NCI-H446 treated with DMSO at 0.1 percent for 48 hours (cell line): ENCODE results near the gene MEGF11.

Experiments
- DNase-seq: peaks from one replicate; lab custom pipeline; 2025; lab: John Stamatoyannopoulos, UW

Gene MEGF11

GRCh38 chr15:66170042-66170441 is 83.5 kb downstream of the MEGF11 start:
- DNase-seq: no peak

GRCh38 chr15:66169625-66170024 is 83.9 kb downstream of the MEGF11 start:
- DNase-seq: no peak

- peak; percentile 18 for DNase-seq
Observed at GRCh38 chr15:66169023-66169422, 84.5 kb downstream of the MEGF11 start.

- no peak for DNase-seq
Observed at GRCh38 chr15:66167854-66168253, 85.7 kb downstream of the MEGF11 start.

- DNase-seq: no peak
Observed at GRCh38 chr15:66165856-66166255, 87.7 kb downstream of the MEGF11 start.

GRCh38 chr15:66164788-66165187 is 88.8 kb downstream of the MEGF11 start:
- DNase-seq: no peak

- DNase-seq: no peak
Observed at GRCh38 chr15:66163553-66163952, 90.0 kb downstream of the MEGF11 start.

GRCh38 chr15:66162286-66162685 is 91.3 kb downstream of the MEGF11 start:
- DNase-seq: no peak

GRCh38 chr15:66161575-66162118 is 91.9 kb downstream of the MEGF11 start:
- no peak for DNase-seq

GRCh38 chr15:66161108-66161507 is 92.4 kb downstream of the MEGF11 start:
- no peak for DNase-seq

- DNase-seq: no peak
Observed at GRCh38 chr15:66157507-66157906, 96.0 kb downstream of the MEGF11 start.

- DNase-seq: no peak
Observed at GRCh38 chr15:66156310-66156975, 97.1 kb downstream of the MEGF11 start.

- no peak for DNase-seq
Observed at GRCh38 chr15:66155065-66155464, 98.5 kb downstream of the MEGF11 start.

- no peak for DNase-seq
Observed at GRCh38 chr15:66154581-66154980, 99.0 kb downstream of the MEGF11 start.

GRCh38 chr15:66153549-66154415 is 99.8 kb downstream of the MEGF11 start:
- DNase-seq: no peak

GRCh38 chr15:66152650-66153049 is 100.9 kb downstream of the MEGF11 start:
- no peak for DNase-seq

- peak; percentile 37 for DNase-seq
Observed at GRCh38 chr15:66151809-66152208, 101.7 kb downstream of the MEGF11 start.

- no peak for DNase-seq
Observed at GRCh38 chr15:66149871-66150270, 103.7 kb downstream of the MEGF11 start.

GRCh38 chr15:66148187-66148586 is 105.4 kb downstream of the MEGF11 start:
- DNase-seq: no peak

GRCh38 chr15:66147440-66147839 is 106.1 kb downstream of the MEGF11 start:
- DNase-seq: no peak

GRCh38 chr15:66145726-66146182 is 107.8 kb downstream of the MEGF11 start:
- DNase-seq: no peak

- DNase-seq: peak; percentile 11
Observed at GRCh38 chr15:66144978-66145725, 108.4 kb downstream of the MEGF11 start.
